ENCODE data around the gene CWF19L1. TPM values are rescaled to one million over a fixed set of nuclear protein-coding genes. Genes with fewer than 3 reads are reported as not detected.
A peak's percentile ranks its signal among the peaks of the same experiment; 100 is the strongest.

The CWF19L1 gene
- polyA plus RNA-seq, 3 donors: 27.9 to 31.0 (median 29.0) TPM

DNA sequence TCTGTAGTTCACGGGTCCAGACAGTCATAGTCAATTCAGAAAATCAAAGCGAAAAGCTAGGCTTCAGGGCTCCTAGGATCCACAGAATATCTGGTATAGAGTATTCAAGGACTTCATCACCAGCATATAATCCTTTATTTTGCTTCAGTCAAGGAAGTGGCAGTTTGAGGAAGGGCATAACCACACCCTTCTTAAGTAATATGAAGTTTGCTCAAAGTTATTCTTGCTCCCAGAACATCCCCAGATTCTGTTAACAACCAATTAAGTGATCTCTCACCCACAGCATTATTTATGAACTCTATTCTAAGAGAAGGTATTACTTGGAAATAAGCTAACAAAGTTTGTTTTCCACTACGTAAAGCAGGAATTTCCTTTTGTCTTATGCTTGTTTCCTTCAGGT lies 13.2 kb downstream of the CWF19L1 start:
- DNase-seq (ENCODE audit: low read depth in 3 of 3, low spot score in 2 of 3): no peak

DNA sequence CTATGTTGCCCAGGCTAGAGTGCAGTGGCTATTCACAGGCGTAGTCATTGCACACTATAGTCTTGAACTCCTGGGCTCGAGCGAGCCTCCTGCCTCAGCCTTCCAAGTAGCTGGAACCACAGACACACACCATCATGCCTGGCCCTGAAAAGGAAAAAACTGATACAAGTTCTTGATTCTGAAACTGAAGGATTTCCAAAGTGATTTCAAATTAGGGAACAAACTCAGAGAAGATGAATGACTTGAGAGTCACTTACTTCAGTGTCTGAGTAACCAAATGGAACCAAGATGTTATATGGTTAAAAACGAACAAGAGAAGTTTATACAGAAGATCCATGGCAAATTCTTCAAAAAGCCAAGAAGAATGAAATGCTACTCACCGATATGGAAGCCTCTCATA lies 14.4 kb downstream of the CWF19L1 start:
- no peak for DNase-seq (ENCODE audit: low read depth in 3 of 3, low spot score in 2 of 3)

DNA sequence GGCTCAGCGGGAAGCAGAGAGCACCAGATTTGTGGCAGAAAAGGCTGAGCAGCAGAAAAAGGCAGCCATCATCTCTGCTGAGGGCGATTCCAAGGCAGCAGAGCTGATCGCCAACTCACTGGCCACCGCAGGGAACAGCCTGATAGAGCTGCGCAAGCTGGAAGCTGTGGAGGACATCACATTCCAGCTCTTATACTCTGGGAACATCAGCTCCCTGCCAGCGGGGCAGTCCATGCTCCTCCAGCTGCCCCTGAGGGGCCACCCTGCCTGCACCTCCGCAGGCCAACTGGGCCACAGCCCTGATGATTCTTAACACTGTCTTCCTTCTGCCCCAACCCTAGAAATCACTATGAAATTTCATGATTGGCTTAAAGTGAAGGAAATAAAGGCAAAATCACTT lies 18.6 kb downstream of the CWF19L1 start:
- no peak for DNase-seq (ENCODE audit: low read depth in 3 of 3, low spot score in 2 of 3)

DNA sequence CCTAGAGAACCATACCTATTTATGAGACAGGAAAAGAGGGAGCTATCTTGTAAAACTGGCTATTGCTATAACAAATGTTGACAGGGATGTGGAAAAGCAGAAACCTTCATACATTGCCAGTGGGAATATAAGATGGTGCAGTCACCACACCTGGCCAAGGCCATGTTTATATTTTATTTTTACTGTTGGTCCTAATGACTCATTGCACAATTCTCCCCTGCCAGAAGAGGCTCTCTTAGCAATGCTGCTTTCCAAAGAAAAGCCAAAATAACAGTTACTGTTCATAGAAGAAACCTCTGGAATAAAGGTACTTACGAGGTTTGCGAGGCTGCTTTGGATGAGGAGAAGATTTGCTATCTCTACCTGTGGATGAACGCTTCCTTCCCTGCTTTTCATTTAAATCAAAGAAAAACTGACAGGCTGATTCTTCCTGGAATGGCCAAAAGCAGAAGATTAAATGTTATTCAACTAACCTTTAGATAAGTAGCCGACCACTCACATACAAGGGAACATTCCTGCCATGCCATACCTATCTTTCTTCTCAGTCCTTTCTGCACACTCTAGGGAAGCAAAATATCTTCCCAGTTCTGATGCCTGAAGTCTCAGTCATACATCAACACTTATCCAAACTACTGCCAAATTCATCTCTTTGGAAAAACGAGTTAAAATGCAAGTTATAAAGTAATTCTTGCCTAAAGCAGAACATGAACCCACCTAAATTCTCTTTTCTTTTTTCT lies 21.8 kb downstream of the CWF19L1 start:
- DNase-seq (ENCODE audit: low read depth in 3 of 3, low spot score in 2 of 3): no peak

DNA sequence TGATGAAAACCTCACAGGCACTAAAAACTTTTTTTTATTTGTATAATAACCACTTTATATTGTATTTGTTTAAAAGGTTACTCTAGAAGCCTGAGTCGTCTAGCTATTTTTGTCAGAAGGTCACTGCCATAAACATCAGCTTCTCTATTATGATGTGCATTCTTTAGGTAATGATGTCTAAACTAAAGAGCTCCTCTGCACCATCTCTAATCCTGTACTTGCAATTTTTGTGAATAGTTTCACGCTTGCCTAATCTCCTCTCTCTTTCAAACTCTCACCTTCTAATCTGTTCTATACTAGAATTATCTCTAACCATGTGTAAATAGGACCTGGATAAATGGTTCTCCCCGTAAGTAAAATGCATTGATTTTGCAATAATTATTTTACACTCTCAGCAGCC lies 27.6 kb downstream of the CWF19L1 start:
- DNase-seq (ENCODE audit: low read depth in 3 of 3, low spot score in 2 of 3): no peak

DNA sequence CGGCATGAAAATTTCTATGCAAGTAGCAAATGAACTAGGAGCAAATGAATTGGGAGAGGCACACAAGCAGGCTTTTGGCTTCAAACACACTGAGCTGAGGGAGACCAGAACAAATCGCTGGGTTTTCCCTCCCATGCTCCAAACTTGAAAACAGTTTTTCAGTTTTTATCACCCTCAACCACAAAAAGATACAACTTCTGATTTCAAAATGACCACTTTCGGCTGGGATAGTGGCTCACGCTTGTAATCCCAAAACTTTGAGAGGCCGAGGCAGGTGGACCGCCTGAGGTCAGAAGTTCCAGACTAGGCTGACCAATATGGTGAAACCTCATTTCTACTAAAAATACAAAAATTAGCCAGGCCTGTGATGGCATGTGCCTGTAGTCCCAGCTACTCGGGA lies 29.0 kb downstream of the CWF19L1 start:
- DNase-seq (ENCODE audit: low read depth in 3 of 3, low spot score in 2 of 3): no peak

DNA sequence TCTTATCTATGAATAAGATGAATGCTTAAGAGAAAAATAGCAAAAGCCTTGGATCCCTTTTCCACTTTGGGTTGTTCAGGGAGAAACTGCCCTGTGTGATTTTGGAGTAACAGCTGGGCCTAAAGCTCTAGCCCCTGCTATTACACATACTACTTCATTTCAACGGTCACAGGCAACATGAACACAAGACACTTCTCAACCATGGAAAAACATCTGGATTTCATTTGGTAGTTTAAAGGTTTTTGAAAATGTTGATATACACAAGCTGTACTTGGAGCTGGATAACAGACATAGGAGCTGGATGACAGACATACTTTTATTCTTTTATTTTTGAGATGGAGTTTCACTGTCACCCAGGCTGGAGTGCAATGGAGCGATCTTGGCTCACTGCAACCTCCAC lies 35.3 kb downstream of the CWF19L1 start:
- DNase-seq (ENCODE audit: low read depth in 3 of 3, low spot score in 2 of 3): no peak

DNA sequence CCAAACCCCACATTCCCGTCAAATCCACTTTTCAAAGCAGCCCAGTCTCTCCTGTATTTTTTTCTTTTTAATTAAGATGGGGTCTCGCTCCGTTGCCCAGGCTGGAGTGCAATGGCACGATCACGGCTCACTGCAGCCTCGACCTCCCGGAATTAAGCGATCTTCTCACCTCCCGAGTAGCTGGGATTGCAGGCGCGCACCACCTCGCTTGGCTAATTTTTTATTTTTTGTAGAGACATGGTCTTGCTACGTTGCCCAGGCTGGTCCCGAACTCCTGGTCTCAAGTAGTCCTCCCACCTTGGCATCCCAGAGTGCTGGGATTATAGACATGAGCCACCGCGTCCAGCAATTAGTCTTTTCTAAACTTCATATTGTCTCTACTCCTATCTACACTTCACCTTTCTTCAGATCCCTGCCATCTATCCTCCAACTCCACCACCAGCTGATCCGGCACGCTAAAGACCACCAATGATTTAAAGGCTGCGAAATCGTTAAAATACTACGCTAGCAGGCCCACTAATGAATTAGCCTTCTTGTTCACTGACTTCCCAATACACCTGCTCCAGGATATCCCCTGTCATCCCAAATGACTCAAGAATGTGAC lies 37.5 kb downstream of the CWF19L1 start:
- DNase-seq (ENCODE audit: low read depth in 3 of 3, low spot score in 2 of 3): no peak

DNA sequence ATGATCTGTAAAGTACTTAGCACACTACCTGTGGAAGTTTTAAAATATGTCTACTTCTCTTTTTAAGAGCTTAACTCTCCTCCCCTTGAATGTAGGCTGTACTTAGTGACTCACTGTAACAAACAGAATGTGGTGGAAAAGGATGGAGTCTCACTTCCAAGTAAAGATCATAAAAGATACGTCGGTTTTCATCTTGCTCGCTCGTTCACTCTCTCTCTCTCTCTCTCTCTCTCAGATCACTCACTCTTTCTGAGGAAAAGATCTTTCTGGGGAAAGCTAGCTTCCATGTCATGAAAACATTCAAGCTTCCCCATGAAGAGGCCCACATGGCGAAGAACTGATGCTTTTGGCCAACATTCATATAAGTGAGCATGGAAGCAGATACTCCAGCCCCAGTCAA lies 43.6 kb downstream of the CWF19L1 start:
- DNase-seq (ENCODE audit: low read depth in 3 of 3, low spot score in 2 of 3): no peak

DNA sequence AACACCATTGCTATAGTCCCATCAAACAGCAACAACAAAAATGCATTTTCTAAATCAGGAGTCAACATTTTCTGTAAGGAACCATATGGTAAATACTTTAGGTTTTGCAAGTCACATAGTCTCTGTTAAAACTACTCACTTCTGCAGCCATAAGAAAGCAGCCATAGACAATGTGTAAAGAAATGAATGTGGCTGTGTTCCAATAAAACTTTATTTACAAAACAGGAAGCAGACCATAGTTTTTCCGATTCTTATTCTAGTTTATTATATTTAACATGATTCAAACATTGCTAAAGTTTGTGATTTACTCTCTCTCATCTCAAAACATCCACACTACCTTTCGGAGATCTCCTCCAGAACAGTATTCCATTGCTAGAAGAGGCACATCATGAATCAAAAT lies 44.9 kb downstream of the CWF19L1 start:
- no peak for DNase-seq (ENCODE audit: low read depth in 3 of 3, low spot score in 2 of 3)

DNA sequence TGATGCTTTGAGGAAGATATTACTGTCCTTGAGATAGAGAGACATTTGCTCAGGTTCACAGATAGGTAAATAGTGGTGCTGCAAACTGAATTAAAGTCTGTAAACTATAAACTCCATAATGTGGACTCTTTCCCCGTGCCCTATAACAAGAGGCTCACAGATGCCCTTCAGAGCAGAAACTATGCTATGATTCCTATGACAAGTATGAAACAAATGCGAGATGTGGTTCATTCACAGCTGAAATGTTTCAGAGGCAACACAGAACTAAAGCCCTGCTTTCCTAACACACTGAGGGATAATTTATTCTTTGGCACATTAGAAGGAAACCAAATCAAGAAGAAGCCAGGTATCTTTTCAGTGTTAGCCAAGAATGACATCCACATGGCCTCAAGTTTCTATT lies 51.4 kb downstream of the CWF19L1 start:
- no peak for DNase-seq (ENCODE audit: low read depth in 3 of 3, low spot score in 2 of 3)

DNA sequence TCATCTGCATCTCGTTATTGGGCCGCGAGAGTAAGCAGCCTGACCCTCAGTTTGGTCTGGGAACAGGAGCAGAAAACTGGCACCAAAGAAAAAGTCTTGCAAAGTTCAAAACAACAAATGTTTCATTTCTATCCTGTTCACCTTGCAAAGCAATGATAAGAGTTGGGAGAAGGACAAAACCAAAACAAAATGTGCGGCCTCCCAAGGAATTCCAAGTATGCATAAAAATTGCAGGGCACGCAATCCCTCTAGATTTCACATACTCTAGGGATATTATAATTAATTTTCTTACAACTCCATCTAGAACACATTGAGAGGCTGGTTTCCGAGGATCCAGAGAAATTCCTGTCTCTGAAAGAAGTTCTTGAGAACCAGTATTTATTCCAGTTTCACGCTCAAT lies 58.1 kb downstream of the CWF19L1 start:
- no peak for DNase-seq (ENCODE audit: low read depth in 3 of 3, low spot score in 2 of 3)

DNA sequence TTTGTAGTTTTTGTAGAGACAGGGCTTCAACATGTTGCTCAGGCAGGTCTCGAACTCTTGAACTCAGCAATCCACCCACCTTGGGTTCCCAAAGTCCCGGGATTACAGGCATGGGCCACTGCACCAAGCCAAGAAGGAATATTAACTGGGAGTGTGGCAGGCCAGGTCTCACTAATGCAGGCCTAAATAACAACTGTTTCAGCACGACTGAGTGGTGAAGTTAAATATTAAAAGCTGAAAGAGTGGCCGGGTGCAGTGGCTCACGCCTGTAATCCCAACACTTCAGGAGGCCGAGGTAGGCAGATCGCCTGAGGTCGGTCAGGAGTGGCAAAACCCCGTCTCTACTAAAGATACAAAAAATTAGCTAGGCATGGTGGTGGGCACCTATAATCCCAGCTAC lies 59.2 kb downstream of the CWF19L1 start:
- DNase-seq (ENCODE audit: low read depth in 3 of 3, low spot score in 2 of 3): no peak

DNA sequence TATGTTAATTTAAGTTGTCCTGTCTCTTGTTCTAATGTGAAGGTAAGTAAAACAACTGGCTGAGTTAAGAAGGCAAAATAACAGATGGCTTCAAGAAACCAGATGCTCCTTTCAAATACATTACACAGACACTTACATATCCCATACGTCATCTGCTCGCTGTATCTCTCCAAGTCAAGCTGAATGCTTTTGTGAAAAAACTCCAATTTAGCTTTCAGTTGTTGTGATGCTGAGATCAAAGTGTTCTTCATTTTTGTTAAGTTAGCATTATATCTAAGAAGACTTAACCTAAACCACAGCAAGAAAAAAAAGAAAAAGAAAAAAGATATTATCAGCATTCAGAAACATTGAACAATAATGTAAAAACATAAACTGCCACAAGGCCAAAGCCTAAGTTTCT lies 63.1 kb downstream of the CWF19L1 start:
- DNase-seq (ENCODE audit: low read depth in 3 of 3, low spot score in 2 of 3): no peak

DNA sequence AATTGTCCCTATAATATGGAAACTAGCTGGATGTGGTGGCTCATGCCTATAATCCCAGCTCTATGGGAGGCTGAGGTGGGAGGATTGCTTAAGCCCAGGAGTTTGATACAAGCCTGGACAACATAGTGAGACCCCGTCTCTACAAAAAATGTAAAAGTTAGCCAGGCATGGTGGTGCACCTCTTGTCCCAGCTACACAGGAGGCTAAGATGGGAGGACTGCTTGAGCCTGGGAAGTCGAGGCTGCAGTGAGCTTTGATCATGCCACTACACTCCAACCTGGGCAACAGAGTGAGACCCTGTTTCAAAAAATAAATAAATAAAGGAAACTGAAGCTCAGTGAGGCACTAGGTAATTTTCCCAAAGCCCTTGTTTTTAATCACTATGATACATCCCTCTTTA lies 65.9 kb downstream of the CWF19L1 start:
- no peak for DNase-seq (ENCODE audit: low read depth in 3 of 3, low spot score in 2 of 3)

DNA sequence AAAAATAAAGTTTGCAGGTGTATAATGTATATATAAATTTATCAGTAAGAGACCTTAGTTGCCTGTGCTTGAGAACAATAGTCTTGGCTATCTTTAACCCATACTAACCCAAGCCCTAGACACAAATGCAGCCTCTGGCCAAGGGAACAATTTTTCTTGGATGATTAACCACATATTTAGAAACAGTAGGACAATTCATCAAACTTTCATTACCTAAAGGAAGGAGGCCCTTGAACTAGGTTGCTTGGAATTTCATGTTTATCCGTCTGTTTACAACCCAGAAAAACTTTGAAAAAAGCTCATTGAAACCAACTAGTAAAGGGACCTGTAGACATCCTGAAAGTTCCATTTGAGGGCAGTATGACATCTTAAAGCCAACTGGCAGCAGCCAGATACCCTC lies 72.7 kb downstream of the CWF19L1 start:
- DNase-seq (ENCODE audit: low read depth in 3 of 3, low spot score in 2 of 3): no peak

DNA sequence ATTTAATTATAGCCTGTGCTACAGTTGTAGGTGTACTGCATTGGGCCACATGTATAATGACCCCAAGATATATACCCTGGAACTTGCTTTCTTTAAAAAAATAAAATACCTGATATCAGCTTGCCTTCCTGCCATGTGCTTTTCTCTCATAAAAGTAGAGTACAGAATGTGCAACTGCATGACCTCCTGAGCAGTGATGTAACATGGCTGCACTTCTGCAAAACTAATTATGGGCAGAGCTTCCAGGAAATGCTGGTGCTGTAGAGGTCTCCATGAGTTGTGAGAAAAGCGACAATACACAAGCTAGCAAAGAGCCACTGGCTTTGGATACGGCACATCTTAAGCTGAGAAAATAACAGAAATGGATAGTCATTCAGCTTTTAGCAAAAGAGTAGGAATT lies 75.1 kb downstream of the CWF19L1 start:
- no peak for DNase-seq (ENCODE audit: low read depth in 3 of 3, low spot score in 2 of 3)

DNA sequence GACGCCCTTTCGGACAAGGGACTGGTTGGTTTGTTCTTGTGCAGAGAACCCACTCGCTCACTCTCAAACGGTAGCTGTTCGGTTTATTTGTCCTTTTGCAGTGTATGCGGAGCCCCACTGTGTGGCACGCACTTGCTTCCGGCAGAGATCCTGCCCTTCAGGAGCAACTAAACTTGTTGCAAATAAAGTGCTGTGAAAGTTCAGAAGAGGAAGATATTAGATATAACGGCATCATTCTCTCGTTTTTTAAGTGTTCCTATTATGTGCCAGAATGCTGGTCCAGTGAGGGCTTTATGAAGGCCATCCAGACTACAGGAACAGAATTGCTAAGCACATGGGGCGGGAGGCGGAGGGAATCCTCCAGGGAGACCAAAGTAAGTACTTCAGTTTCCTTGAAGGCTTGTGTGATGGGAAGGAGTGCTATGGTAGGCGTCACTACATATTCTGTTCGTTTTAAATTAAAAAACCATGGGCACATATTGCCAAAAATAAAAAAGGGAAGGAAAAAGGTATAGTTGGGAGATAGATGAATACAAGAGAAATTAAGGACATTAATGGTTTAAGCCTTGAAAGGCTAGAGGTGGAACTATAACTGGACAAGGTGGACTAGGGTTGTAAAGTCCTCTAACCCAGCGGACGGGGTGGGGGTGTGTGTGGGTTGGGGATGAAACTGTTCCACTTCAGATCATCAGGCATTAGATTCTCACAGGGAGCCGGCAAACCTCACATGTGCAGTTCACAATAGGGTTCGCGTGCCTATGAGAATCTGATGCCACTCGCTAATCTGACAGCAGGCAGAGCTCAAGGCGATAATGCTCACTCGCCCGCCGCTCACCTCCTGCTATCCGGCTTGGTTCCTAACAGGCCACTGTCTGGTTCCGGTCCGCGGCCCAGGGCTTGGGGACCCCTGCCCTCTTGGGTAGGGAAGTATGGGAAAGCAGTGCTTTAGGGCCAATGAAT lies 80.9 kb downstream of the CWF19L1 start:
- DNase-seq (ENCODE audit: low read depth in 3 of 3, low spot score in 2 of 3): no peak

DNA sequence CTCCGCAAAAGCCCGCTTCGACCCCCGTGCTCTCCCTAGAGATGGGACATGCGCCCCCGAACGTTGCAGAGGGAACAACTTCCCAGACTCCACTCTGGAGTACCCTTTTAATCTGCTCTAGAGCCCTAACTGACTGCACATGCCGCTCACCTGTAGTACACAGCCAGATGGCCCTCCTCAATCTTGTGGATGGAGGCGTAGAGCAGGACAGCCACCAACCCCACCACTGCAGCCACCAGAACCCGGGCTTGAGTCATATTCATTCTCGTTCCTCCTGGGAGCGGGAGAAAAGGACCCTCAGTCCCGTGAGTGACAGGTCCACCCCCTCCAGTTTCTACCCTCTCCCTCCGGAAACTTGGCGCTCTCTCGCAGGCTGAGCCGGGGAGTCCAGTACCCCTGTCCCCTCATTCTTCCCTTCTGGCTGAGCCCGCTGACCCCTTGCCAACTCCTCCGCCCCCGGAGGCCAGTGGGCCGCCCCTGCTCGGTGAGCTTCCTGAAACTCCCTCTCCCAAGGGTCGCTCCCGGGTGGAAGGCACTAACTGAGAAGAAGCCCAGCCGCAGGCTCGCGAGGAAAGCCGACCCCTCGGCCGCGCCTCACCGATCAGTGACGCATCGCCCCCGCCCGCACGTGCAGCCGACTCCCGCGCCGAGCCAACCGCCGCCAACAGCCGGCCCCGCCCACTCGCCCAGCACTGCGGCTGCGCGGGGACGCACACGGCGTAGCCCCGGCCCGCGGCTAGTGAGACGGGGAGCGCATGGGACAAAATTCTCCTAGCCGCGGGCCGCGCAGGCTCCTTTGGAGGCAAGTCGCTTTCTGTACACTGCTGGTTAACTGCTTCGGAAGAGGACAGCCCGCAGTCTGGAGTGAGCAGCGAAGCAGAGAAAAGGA lies 81.8 kb downstream of the CWF19L1 start, which contains the start of gene ERLIN1:
Gene ERLIN1 (minus strand): TSS at position 666 of the 889 bp plus-strand sequence. CDS start 403 bp downstream, at position 263.
- DNase-seq (ENCODE audit: low read depth in 3 of 3, low spot score in 2 of 3): peak; percentile 76 to 91 (median 83)

DNA sequence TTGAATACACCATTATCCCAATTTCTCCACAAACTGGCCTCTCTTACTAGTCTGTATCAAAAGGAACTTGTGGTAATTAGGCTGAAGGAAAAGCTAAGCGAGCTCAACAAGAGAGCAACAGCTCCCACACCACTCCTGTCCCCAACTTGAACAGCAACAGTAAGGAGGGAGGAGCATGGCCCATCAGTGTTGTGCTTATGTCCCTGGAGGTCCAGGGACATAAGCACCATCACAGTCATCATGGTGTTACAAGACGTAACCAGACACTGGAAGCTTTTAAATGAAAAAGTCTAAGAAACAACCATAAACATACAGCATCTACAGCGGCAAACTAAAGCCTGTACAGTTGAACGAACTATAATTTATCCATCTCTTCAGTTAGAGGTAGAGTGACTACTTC lies 82.6 kb downstream of the CWF19L1 start:
- DNase-seq (ENCODE audit: low read depth in 3 of 3, low spot score in 2 of 3): peak in 1 of 3 donors; percentile 16

Measured in right renal cortex interstitium (tissue), 3 donors.